Stromal cell of bone marrow (primary cell): Measurements from ENCODE around the gene MAST2.
"Not testable (repeated sequence)": the region's sequence is repeated elsewhere in the genome, so short reads cannot be mapped to it uniquely, and the experiment has no call there.

Experiments used
- DNase-seq: peaks from one replicate; pipeline ENCODE4 v3.0.0-alpha.2; 2012; ENCODE audit warnings: low read depth

The MAST2 gene

DNA sequence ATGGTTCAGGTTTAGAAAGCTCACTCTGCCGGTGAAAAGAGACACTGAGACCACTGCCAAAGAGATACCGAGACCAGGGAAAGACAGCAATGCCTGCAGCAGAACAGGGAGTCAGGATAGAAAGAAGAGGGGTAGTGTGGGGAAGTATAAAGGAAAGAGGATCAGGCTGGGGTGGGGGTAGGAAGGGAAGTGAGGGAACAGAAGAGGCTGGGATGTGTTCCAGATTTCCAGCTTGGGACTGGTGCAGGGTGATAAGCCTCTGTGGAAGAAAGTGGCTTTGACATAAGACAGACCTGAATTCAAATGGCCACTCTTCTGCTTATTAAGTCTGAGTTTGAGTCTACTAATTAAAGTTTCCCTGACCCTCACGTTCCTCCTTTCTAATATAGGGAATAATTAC is 223.1 kb downstream of the MAST2 start:
- DNase-seq, result no peak

DNA sequence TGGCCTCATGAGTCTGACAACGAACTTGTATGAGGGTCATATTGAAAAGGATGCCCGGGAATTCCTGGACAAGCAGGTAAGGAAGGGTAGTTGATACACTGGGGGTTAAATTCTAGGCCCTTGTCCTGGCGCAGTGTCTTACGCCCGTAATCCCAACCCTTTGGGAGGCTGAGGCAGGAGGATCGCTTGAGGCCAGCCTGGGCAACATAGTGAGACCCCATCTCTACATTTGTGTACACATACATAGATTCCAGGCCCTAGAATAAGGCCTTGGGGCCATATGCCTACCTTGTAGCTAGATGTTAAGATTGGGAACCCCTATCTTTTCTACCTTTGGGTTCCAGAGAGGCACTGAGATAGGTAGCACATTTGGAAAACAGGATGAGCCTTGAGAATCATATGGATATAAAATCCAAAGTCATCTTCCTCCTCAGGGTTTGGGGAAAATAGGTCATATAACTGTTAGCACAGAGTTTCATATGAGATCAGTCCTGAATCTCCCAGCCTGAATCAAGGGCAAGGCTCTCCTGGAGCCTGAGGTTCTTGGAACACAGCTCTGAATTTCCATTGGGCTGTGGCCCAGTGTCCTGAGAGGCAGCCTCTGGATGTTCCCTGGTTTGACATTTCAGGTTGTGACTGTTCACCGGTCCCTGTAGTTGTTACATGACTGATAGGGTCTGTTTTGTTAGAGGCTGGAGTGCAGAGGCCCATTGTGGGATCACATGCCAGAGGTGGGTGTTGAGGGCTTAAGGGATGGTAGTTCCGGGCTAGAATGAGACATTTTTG is 224.6 kb downstream of the MAST2 start:
- no peak for DNase-seq

DNA sequence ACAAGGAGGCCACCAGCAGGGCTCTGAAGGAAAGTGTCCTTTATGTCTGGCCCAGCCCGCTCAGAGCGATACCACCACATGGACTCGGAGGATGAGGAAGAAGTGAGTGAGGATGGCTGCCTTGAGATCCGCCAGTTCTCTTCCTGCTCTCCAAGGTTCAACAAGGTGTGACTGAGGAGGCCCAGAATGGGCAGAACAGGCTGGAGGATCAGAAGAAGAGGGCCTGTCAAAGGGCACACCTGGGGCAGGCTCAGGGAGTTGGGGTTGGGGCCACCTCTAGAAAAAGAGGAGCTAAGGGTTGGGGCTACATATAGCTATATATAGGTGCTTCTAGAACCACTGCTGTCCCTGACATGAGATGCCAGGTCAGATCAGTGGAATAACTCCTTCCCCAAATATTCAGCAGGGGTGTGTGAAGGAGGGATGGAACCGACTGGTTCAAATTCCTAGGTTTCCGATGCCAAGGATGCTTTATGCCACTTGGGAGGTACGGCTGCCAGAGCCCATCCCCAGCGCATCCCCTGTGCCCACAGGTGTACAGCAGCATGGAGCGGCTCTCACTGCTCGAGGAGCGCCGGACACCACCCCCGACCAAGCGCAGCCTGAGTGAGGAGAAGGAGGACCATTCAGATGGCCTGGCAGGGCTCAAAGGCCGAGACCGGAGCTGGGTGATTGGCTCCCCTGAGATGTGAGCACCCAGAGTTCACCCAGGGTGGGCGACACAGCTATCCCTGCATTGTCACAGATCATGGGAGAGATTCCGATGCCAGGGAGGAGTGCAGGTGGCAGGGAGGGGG is 226.9 kb downstream of the MAST2 start:
- DNase-seq, result no peak

DNA sequence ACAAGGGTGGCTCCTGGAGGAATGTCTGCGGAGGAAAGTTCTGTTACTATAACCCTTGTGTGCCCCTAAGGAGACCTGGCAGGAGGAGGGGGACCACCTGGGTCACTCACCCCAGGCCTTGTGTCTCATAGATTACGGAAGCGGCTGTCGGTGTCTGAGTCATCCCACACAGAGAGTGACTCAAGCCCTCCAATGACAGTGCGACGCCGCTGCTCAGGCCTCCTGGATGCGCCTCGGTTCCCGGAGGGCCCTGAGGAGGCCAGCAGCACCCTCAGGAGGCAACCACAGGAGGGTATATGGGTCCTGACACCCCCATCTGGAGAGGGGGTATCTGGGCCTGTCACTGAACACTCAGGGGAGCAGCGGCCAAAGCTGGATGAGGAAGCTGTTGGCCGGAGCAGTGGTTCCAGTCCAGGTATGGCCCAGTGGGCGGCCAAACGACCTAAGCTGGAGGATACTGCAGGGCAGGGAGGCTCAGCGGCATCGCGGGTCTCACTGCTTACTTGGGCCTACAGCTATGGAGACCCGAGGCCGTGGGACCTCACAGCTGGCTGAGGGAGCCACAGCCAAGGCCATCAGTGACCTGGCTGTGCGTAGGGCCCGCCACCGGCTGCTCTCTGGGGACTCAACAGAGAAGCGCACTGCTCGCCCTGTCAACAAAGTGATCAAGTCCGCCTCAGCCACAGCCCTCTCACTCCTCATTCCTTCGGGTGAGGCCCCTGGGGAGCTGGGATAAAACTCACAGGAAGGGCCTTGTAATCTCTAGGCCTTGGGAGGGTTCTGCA is 227.7 kb downstream of the MAST2 start:
- DNase-seq, result no peak

DNA sequence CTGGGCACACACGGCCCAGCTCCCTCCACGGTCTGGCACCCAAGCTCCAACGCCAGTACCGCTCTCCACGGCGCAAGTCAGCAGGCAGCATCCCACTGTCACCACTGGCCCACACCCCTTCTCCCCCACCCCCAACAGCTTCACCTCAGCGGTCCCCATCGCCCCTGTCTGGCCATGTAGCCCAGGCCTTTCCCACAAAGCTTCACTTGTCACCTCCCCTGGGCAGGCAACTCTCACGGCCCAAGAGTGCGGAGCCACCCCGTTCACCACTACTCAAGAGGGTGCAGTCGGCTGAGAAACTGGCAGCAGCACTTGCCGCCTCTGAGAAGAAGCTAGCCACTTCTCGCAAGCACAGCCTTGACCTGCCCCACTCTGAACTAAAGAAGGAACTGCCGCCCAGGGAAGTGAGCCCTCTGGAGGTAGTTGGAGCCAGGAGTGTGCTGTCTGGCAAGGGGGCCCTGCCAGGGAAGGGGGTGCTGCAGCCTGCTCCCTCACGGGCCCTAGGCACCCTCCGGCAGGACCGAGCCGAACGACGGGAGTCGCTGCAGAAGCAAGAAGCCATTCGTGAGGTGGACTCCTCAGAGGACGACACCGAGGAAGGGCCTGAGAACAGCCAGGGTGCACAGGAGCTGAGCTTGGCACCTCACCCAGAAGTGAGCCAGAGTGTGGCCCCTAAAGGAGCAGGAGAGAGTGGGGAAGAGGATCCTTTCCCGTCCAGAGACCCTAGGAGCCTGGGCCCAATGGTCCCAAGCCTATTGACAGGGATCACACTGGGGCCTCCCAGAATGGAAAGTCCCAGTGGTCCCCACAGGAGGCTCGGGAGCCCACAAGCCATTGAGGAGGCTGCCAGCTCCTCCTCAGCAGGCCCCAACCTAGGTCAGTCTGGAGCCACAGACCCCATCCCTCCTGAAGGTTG is 231.4 kb downstream of the MAST2 start:
- no peak for DNase-seq

DNA sequence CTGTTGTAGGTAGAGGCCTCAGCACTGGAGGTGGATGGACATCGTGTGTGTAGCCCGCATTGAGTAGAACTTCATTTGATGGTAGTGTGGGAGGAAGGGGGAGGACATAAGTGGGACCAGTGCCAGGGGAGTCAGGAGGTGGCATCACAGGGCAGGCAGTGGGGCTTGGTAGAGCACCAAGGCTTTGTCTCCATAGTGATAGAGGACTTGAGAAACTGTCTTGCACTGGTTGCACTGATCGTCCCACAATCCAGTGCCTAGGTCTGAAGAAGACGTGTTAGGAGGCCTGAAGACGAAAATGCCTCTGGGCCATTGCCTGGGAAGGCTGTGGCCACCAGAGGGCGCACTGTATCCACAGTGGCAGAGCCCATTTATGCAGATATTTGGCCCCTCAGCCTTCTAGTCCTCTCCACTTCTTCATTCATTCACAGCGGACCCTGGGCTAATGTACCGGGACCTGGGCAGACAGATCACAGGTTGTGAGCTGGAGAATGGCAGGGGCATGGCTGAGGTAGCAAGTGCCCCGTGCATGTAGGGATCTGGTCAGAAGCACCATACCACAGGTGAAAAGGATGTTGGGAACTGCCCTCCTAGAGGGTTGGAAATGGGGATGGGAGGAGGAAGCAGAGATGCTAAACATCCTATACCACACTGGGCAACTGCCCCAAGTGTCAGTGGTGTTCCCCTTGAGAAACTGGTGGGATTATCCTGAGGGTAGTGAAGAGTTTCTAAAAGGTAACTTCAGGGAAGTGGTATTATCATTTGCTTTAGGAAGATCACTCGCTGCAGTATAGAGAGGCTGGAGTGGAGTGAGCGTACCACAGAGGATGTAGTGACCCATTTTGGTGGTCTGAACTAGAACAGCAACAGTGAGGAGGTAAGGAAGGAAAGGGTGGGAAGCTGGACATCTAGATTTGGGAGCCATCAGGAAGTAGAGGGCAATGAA is 233.8 kb downstream of the MAST2 start:
- peak; percentile 51 for DNase-seq

DNA sequence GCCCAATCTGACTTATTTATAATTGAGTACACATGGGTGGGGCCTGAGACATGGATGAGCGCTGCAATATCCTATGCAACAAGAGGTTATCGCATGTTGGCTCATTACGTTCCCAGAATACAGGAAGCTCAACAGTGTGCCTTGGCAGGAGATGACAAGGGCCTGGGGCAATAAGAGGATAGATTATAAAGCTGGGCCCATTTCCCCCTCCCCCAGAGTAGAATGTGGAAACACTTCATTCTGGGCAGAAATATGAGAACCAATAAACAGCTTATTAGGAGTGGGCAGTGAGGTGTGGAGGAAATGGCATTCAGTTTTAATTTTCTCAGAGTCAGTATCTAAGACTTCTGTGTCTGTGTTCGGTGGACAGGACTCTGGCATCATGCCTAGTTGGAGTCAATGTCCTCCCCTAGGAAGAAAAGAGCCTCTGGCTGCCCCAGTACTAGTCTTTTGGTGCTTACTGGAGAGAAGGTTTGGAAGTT is 236.2 kb downstream of the MAST2 start:
- no peak for DNase-seq

DNA sequence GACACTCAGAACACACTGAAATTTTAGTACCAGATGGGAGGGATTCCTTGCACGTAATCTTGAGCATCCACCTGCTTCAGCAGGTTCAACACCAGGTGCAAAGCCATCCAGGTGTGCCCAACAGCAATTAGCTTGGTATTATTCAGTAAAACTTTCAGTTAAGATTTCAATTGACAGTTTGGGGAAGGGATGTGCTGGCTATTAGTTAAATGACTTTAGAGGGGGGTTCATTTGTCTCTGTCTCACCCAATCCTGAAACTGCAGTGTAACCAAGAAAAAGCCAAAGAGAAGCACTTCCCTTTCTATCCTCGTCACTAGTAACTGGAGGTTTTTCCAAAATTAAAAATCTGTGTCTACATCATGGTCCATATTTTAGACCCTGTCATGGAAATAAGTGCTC is 238.1 kb downstream of the MAST2 start:
- DNase-seq, result no peak

DNA sequence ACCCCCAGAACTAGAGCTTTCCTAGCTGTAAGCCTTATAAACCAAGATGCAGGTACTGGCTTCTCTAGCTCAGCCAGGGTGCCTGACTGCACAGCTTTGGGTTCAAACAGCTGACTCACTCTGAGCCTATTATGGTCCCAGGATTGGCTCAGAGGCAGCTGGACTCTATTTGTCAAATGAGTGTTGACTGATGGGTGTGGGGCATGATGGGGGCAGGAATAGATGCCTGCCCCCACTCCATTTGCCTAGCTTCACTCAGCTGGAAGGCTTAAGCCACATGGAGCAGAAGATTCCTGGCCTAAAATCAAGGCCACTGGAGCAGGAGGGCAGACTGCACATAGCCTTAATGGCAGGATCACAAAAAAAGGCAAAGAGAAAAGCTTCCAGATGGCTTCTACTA is 238.6 kb downstream of the MAST2 start:
- no peak for DNase-seq

DNA sequence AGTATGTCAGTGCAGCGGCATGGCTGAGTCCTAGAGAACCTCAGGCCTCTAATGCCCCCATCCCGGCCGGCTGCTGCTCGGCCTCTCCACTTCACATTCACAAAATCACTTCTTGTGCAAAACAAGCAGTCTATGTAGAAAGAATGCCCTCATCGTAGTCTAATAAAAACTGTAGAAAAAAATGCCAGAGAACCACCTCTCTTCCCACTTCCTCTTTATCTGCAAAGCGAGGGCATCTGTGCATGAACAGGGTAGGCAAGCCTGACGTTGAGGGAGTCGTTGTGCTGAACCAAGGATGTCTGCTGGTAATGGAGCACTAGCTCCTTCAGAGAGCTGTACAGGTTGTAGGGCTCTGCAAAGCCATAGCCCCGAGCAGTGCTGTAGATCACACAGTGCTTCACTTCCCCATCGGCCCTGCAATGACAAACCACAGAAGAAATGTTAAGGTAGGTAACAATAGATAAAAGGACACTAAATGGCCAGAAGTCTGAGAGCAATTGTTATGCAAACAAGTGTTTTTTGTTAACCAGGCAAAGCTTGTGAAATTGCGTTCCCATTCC is 240.1 kb downstream of the MAST2 start:
- no peak for DNase-seq

DNA sequence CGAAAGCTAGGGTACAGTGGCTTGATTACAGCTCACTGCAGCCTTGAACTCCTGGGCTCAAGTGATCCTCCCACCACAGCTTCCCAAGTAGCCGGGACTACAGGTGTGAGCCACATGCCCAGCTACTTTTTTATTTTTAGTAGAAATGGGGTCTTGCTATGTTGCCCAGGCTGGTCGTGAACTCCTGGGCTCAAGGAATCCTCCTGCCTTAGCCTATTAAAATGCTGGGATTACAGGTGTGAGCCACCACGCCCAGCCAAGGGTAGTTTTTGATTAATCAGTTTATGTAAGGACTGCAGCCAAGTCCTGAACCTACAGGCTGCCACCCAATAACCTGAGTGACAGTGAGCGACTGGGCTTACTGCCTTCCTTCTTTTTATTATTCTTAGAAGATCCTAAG is 240.7 kb downstream of the MAST2 start:
- DNase-seq, result no peak

DNA sequence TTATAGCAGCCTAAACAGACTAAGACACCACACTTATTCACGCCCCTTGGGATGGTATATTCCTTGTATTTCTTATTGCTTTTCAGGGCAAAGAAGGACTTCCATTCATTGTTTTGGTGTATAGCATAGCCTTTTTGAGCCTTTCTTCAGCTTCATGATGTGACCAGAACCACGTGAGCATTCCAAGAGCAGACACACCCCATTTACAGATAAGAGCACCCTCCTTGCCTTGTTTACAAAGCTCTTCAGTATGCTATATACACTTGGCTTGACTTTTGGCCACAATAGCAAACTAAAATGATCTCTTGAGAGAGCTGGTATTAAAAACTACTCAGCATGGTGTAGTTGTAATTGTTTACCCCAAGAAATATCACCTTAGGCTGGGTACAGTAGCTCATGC is 250.3 kb downstream of the MAST2 start:
- no peak for DNase-seq

DNA sequence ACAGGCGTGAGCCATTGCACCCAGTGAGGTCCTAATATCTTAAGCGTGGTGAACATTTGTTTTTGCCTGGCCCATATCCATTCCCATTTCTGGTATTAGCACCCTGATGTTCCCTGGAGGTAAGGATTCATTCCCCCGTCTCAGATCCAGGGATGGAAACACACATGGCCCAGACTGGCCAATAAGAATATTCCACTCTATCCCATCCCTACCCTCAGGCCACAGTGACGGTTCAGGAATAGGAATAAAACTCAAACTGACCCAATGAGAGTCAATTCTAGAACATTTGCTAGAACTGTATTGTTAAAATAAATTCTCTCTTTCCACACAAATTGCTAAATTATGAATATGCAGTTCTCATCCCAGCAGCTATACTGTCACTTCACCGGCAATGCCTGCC is 252.9 kb downstream of the MAST2 start:
- DNase-seq, result no peak

DNA sequence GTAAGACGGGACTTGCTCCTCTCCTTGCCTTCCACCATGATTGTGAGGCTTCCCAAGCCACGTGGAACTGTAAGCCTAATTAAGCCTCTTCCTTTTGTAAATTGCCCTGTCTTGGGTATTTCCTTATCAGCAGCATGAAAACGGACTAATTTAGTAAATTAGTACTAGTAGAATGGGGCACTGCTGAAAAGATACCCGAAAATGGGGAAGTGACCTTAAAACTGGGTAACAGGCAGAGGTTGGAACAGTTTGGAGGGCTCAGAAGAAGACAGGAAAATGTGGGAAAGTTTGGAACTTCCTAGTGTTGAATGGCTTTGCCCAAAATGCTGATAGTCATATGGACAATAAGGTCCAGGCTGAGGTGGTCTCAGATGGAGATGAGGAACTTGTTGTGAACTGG is 253.8 kb downstream of the MAST2 start:
- not testable (repeated sequence) for DNase-seq

DNA sequence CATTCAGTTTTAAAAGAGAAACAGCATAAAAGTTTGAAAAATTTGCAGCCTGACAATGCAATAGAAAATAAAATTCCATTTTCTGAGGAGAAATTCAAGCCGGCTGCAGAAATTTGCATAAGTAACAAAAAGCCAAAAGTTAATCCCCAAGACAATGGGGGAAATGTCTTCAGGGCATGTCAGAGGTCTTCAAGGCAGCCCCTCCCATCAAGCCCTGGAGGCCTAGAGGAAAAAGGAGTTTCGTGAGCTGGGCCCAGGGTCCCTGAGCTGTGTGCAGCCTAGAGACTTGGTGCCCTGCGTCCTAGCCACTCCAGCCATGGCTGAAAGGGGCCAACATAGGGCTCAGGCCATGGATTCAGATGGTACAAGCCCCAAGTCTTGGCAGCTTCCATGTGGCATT is 254.4 kb downstream of the MAST2 start:
- no peak for DNase-seq

DNA sequence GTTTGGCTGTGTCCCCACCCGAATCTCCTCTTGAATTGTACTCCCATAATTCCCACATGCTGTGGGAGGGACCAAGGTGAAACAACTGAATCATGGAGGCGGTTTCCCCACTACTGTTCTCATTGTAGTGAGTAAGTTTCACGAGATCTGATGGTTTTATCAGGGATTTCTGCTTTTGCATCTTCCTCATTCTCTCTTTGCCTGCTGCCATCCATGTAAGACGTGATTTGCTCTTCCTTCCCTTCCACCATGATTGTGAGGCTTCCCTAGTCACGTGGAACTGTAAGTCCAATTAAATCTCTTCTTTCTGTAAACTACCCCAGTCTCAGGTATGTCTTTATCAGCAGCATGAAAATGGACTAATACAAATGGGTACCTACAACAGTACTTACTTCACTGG is 255.5 kb downstream of the MAST2 start:
- DNase-seq, result no peak

DNA sequence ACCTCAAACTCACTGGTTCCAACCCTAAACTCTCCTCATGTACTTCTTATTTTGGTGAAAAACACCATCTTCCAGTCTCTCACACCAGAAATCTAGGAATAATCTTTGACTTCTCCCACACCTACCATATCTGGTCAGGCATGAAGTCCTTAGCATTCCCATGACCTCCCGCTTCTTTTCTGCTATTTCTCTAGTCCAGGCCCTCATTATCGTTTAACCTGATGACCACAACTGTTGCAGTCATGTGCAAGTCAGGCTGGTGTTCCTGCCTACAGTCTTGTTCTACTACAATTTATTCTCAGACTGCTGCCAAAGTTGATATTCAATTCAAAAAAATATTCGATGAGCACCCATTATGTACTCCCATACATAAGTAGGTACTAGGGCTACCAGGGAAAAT is 257.7 kb downstream of the MAST2 start:
- DNase-seq, result no peak

DNA sequence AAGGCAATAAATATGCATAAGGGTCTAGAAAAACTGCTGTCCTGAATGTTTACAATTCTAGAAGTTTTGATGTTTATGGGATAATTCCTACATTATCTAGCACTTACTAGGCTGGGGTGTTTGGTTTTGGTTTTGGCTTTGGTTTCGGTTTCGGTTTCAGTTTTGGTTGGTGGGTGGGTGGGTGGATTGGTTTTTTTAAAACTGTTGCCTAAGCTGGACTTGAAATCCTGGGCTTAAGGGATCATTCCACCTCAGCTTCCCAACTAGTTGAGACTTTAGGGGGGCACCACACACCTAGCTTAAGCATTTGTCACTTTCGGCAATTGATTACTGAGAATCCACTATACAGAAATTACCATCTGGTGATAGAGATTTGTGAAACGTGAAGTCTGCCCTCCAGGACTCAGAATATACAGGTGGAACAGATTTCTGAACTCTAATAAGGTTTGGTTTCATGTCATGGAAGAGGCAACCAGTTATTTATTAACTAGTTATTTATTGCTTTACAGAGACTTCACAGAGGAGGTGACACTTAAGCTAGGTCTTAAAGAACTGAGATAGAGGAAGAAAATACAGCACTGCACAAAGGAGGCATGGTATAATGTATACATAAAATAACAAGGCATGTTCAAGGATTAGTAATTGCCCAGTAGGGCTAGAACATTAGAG is 259.4 kb downstream of the MAST2 start:
- no peak for DNase-seq

DNA sequence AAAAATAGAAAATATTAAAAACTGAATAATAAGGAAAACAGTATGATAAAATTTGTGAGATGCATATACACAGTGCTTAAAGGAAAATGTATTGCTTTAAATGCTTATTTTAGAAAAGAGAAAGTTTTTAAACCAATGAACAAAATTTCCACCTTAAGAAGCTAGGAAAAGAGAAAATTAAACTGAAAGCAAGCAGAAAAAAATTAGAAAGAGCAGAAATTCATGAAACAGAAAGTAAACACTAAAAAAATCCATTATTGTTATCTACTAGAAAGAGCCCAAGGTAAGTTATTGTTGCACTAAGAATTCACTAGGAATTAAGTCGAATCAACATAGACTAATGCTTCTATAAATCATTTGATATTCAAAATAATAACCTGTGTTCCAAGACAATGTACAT is 261.3 kb downstream of the MAST2 start:
- DNase-seq, result no peak

DNA sequence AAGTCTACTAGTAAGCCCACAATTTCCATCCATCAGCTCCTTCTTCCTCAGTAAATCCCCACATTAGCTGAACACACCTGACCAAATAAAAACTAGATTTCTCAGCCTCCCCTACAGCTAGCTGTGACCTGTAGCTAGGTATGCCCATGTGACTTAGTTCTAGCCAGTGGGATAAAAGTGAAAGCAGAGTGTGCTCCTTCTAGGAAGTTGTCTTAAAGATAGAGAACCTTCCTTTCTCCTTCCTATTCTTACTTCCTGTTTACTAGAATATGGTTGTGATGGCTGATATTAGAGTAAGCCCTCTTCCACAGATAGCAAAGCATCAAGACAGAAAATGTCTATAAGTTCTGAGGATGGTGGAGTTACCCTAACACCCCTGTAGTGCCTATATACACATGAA is 262.0 kb downstream of the MAST2 start:
- no peak for DNase-seq
